ENCODE results near the gene TBL1X. TPM values are rescaled to one million over a fixed set of nuclear protein-coding genes. Genes with fewer than 3 reads are reported as not detected.

Gene TBL1X
- total and polyA plus RNA-seq, 2 of the 13 experiments (the other 11 are each of a cell fraction or from before 2014, with no cell fraction given): 17.6 to 19.9 TPM

DNA sequence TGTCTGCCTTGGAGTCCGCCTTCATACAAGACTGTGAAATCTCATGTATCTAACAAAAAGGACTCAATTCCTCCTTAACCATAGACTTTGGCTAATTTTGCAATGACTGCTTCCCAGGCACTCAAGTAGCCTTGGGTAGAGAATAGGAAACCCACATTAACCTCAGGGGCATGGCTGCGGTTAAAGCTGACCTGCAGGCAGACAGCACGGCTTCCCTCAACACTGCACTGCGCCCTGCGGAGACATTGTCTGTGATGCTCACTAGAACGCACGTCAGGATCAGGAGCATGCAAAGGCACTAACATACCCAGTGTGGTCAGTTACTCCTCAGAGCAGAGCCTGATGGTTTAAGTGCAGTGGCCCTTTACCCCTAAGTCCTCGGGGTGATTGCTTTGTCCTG, 311.1 kb downstream of the TBL1X start (continued):
- TF ChIP-seq, protein P1, sequence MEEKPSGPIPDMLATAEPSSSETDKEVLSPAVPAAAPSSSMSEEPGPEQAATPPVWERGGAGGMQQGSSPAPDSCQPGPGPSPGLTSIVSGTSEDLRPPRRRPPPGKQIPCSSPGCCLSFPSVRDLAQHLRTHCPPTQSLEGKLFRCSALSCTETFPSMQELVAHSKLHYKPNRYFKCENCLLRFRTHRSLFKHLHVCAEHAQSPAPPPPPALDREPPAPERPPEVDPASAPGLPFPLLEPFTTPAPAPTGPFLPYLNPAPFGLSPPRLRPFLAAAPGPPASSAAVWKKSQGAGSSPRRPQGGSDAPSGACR (CRISPR knock-in tag; IDR thresholded peaks at IDR 0.05): no peak
- TF ChIP-seq ZNF251 (CRISPR knock-in tag; IDR thresholded peaks at IDR 0.05): no peak
- no peak for TF ChIP-seq SP1 (IDR thresholded peaks at IDR 0.05)
- no peak for TF ChIP-seq SP1 (CRISPR knock-in tag; IDR thresholded peaks at IDR 0.05)
- no peak for TF ChIP-seq SYNCRIP (IDR thresholded peaks at IDR 0.05; ENCODE audit: insufficient read depth, low read depth, low read length)

DNA sequence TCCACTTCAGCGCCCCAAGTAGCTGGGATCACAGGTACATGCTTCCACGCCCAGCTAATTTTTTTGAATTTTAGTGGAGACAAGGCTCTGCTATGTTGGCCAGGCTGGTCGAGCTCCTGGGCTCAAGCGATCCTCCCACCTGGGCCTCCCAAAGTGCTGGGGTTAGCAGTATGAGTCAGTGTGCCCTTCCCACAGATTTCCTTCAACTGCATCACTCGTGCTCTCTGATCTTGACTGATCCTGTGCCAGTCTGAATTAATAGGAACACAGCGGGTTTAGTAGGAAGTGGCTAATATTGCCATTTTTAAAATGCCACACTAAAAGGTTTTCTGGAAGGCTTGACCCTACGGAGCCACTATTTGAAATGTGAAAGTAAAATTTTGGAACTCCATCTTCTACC, 317.1 kb downstream of the TBL1X start:
- ChIA-PET POLR2A (no interaction called here), CTCF (ENCODE audit: low intra/inter-chr PET ratio, low total read pairs) (no interaction called here)
- FAIRE-seq: no peak
- Histone ChIP-seq H3K9me3 (ENCODE audit: low read length) (no peaks in the 10 kb centered on the region), H3K9ac (ENCODE audit: insufficient read depth, low read depth, low read length) (no peak overlapping the region), H2AFZ (ENCODE audit: low read length) (no peak overlapping the region), H3K79me2 (ENCODE audit: insufficient read depth, low read length) (peaks cover under 1% of the 10 kb centered on the region), H3K4me1 (ENCODE audit: insufficient read depth, low read length) (no peaks in the 10 kb centered on the region), H4K20me1 (ENCODE audit: insufficient read depth, low read length) (no peaks in the 10 kb centered on the region), H3K4me3 (replicated peaks in 1 of 3; ENCODE audit: insufficient read depth in 1 of 3, low read depth in 2 of 3, low read length in 3 of 3) (no peak overlapping the region), H3K27ac (ENCODE audit: extremely low read length, insufficient read depth, low read length) (no peak overlapping the region), H3K36me3 (replicated peaks in 1 of 2; ENCODE audit: control insufficient read depth in 1 of 2, insufficient read depth in 2 of 2, low read length in 2 of 2) (no peaks in the 10 kb centered on the region), H3K27me3 (ENCODE audit: control insufficient read depth in 1 of 2, insufficient read depth in 2 of 2, low read length in 2 of 2) (no peaks in the 10 kb centered on the region), H3K4me2 (ENCODE audit: low read depth, low read length) (no peak overlapping the region)
- in situ Hi-C loops (cut with HindIII; ENCODE audit: extremely low pct_ligation_motif_present, low pct_unique_long_range_greater_than_20kb): no loop called here
- TF ChIP-seq ZNF607 (CRISPR knock-in tag; IDR thresholded peaks at IDR 0.05; ENCODE audit: borderline replicate concordance) (no peak), HIVEP1 (CRISPR knock-in tag; IDR thresholded peaks at IDR 0.05) (no peak)
- intact Hi-C loops (cut with micrococcal nuclease; ENCODE audit: unreplicated experiment): no loop called here
- 93% methylated on average over 5 of the region's 7 CpGs for WGBS (ENCODE audit: low lambda C conversion rate)
- no TSS peak for BruUV-seq (replicated peaks)
- no peak for ATAC-seq
- DNase-seq (ENCODE audit: low spot score): no peak

DNA sequence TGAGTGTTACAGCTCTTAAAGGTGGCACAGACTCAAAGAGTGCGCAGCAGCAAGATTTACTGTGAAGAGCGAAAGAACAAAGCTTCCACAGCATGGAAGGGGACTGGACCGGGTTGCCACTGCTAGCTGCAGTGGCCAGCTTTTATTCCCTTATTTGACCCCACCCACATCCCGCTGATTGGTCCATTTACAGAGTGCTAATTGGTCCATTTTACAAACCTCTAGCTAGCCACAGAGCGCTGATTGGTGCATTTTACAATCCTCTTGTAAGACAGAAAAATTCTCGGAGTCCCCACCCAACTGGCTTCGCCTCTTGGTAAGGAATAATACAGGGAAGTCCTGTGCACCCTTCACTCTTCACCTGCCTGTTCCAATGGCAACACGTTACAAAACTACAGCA, 319.5 kb downstream of the TBL1X start:
- Histone ChIP-seq H3K4me1 (ENCODE audit: insufficient read depth, low read length) (peaks cover 17% of the 10 kb centered on the region), H3K4me3 (replicated peaks in 1 of 3; ENCODE audit: insufficient read depth in 1 of 3, low read depth in 2 of 3, low read length in 3 of 3) (no peak overlapping the region), H3K27me3 (ENCODE audit: control insufficient read depth in 1 of 2, insufficient read depth in 2 of 2, low read length in 2 of 2) (no peaks in the 10 kb centered on the region; a peak in 1 of 5 replicates), H3K36me3 (replicated peaks in 1 of 2; ENCODE audit: control insufficient read depth in 1 of 2, insufficient read depth in 2 of 2, low read length in 2 of 2) (no peaks in the 10 kb centered on the region), H3K4me2 (ENCODE audit: low read depth, low read length) (no peak overlapping the region), H3K9ac (ENCODE audit: insufficient read depth, low read depth, low read length) (no peak overlapping the region), H3K79me2 (ENCODE audit: insufficient read depth, low read length) (peaks cover 11% of the 10 kb centered on the region), H3K9me3 (ENCODE audit: low read length) (no peaks in the 10 kb centered on the region), H2AFZ (ENCODE audit: low read length) (no peak overlapping the region), H3K27ac (ENCODE audit: extremely low read length, insufficient read depth, low read length) (no peak overlapping the region), H4K20me1 (ENCODE audit: insufficient read depth, low read length) (no peaks in the 10 kb centered on the region)
- no peak for DNase-seq (ENCODE audit: low spot score)
- in situ Hi-C loops (cut with HindIII; ENCODE audit: extremely low pct_ligation_motif_present, low pct_unique_long_range_greater_than_20kb): no loop called here
- FAIRE-seq: no peak
- no peak for ATAC-seq
- intact Hi-C loops (cut with micrococcal nuclease; ENCODE audit: unreplicated experiment): no loop called here
- BruUV-seq (replicated peaks): no TSS peak
- CTCF ChIA-PET (ENCODE audit: low intra/inter-chr PET ratio, low total read pairs): no interaction called here
- POLR2A ChIA-PET: no interaction called here
- peak; percentile 32; the same call in 1 of the 2 replicates for TF ChIP-seq NFYB (CRISPR knock-in tag; IDR thresholded peaks at IDR 0.05)
- no peak for TF ChIP-seq MATR3 (CRISPR knock-in tag; IDR thresholded peaks at IDR 0.05)
- TF ChIP-seq ZNF598 (CRISPR knock-in tag; IDR thresholded peaks at IDR 0.05; ENCODE audit: borderline replicate concordance): no peak
- no peak for TF ChIP-seq SMAD9 (CRISPR knock-in tag; IDR thresholded peaks at IDR 0.05)
- TF ChIP-seq ZNF605 (CRISPR knock-in tag; IDR thresholded peaks at IDR 0.05): no peak
- TF ChIP-seq, protein P2, sequence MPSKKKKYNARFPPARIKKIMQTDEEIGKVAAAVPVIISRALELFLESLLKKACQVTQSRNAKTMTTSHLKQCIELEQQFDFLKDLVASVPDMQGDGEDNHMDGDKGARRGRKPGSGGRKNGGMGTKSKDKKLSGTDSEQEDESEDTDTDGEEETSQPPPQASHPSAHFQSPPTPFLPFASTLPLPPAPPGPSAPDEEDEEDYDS (CRISPR knock-in tag; IDR thresholded peaks at IDR 0.05): no peak
- 97% methylated on average over 6 of the region's 8 CpGs for WGBS (ENCODE audit: low lambda C conversion rate)
